ENCODE data around the gene ASIC3.

Gene ASIC3

DNA sequence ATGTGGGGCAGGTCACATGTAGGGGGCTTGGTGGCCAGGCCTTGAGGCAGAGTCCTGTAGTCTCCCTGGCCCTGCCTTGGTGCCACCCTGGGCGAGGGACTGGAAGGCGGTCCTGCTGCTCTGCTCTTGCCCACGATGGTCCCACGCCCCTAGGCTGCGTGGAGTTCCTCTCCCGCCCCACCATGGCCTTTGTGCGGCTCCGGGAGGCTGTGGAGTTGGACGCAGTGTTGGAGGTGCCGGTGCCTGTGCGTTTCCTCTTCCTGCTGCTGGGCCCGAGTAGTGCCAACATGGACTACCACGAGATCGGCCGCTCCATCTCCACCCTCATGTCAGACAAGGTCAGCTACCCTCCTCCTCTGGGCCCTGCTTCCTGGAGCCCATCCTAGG lies 22.2 kb downstream of the ASIC3 start:
- no peak for DNase-seq (ENCODE audit: low spot score)

DNA sequence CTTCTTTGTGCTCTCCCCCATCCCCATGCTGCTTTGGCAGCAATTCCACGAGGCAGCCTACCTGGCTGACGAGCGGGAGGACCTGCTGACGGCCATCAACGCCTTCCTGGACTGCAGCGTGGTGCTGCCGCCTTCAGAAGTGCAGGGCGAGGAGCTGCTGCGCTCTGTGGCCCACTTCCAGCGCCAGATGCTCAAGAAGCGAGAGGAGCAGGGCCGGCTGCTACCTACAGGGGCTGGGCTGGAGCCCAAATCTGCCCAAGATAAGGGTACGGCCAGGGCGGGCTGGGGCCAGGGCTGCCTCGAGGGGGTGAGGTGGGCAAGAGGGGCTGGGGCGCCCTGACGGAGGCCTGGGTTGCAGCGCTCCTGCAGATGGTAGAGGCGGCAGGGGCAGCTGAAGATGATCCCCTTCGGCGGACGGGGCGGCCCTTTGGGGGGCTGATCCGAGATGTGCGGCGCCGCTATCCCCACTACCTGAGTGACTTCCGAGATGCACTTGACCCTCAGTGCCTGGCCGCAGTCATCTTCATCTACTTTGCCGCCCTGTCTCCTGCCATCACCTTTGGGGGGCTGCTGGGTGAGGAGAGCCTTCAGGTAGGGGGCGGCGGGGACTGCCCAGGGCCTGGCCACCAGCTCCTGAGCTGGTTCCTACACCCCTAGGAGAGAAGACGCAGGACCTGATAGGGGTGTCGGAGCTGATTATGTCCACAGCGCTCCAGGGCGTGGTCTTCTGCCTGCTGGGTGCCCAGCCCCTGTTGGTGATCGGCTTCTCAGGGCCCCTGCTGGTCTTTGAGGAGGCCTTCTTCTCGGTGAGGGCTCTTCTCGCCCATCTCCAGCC lies 22.9 kb downstream of the ASIC3 start:
- DNase-seq (ENCODE audit: low spot score) = no peak

DNA sequence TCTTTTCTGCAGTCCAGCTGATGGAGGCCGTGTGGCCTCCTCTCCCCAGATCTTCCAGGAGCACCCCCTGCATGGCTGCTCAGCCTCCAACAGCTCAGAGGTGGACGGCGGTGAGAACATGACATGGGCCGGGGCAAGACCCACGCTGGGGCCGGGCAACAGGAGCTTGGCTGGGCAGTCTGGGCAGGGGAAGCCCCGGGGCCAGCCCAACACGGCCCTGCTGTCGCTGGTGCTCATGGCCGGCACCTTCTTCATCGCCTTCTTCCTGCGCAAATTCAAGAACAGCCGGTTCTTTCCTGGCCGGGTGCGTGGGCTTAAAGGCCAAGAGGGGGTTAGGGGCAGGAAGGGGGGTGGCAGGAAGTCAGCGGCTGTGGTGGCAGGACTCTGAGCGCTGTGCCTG lies 25.7 kb downstream of the ASIC3 start:
- DNase-seq (ENCODE audit: low spot score) = no peak

DNA sequence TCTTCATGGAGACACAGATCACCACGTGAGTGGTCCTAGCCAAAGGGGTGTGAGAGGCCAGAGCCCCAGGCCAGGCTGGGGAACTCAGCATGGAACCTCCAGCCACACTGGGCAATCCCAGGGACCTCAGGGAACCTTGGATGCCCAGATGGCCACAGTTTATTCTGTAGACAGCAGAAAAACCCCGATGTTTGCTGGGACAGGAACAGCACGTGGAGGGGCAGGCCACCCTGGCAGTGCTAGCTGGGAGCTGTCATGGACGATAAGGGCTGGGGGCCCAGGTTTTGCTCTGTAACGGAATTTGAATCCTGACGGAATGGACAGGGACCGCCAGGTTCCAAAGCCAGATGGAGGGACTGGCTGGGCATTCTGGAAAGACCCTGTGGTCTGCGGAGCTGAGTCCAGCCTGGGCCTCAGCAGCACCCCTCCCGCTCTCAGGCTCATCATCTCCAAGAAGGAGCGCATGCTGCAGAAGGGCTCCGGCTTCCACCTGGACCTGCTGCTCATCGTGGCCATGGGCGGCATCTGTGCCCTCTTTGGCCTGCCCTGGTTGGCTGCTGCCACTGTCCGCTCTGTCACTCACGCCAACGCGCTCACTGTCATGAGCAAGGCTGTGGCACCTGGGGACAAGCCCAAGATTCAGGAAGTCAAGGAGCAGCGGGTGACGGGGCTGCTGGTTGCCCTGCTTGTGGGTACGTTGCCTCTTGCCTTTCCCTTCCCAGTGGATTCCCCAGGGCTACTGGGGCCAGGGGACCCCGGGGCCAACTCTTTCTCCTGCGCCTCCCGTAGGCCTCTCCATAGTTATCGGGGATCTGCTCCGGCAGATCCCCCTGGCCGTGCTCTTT lies 26.7 kb downstream of the ASIC3 start:
- no peak for DNase-seq (ENCODE audit: low spot score)

DNA sequence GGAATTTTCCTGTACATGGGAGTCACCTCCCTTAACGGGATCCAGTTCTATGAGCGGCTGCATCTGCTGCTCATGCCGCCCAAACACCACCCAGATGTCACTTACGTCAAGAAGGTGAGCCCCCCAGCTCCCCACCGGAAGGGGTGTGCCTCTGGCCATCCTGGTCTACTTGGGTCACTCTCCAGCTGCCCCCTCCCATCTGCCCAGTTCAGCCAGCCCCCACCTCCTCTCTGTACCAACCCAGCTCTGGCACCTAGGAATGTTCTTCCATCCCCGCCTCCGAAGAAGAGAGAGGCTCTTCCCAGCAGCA lies 27.3 kb downstream of the ASIC3 start:
- no peak for DNase-seq (ENCODE audit: low spot score)

DNA sequence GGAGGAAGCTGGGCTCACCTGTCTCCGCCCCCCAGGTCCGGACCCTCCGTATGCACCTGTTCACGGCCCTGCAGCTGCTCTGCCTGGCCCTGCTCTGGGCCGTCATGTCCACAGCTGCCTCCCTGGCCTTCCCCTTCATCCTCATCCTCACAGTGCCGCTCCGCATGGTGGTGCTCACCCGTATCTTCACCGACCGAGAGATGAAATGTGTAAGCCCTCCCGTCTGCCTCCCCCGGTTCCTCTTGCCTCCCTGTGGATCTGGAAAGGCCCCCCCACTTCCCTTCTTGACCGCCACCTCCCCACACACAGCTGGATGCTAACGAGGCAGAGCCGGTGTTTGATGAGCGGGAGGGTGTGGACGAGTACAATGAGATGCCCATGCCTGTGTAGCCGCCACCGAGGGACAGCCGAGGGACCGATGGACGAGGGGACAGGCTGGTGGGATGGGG lies 27.7 kb downstream of the ASIC3 start:
- no peak for DNase-seq (ENCODE audit: low spot score)

DNA sequence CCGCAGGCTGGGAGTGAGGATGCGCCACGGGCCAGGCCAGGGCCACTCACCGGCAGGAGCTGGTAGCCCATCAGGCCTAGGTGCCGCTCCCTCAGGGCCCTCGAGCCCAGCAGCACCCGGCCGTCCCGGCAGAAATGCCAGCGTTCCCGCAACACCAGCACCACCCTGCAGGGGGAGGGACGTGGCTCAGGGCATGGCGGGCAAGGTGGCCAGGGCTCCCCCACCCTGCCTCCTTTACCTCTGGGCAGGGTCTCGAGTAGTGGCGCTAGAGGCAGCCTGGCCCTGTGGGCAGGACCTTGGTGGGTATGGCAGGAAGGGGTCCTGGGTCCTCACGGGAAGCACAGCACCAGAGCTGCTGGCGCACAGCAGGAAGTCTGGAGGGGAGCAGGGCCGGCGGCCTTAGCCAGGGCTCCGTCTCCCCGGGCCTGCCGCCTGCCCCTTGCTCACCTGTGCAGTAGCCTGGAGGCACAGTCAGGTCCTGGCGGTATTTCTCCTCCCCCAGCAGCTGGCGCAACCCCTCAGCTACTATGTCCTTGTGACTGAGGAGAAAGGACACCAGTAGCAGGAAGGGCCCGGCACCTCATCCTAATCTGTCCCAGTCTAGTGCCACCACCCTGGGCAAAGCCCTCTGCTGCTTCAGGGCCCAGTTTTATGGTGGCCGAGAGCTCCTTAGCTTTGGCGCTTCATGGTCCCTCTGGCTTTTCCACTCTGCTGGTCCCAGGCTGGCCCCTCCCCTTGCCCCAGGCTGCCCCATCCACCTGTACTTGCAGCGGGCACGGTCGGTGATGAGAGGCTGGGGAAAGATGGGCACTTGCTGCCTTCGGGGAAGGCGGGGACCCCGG lies 28.8 kb downstream of the ASIC3 start:
- peak; percentile 73 for DNase-seq (ENCODE audit: low spot score)

DNA sequence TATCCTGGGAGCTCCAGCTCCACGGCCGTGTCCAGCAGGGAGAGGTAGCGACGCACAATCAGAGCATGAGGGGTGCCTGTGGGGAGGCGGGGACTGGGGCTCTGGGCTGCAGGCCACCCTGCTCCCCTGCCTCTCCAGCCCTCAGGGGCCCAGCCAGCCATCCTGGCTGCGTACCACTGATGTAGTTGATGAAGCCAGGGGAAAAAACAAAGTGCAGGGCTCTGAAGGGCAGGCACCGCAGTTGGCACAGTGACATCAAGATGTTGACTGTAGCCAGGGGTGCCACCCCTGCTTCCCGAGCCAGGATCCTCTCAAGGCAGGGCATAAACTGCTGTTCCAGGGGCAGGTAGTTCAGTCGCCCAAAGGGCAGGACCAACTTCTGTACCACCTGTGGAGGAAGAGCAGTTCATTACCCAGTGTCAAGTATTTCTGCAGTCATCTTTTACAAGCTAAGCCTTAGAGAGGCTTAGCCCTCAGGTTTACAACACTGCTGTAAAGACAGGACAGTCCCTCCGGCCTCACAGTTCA lies 29.4 kb downstream of the ASIC3 start:
- DNase-seq (ENCODE audit: low spot score) = no peak

DNA sequence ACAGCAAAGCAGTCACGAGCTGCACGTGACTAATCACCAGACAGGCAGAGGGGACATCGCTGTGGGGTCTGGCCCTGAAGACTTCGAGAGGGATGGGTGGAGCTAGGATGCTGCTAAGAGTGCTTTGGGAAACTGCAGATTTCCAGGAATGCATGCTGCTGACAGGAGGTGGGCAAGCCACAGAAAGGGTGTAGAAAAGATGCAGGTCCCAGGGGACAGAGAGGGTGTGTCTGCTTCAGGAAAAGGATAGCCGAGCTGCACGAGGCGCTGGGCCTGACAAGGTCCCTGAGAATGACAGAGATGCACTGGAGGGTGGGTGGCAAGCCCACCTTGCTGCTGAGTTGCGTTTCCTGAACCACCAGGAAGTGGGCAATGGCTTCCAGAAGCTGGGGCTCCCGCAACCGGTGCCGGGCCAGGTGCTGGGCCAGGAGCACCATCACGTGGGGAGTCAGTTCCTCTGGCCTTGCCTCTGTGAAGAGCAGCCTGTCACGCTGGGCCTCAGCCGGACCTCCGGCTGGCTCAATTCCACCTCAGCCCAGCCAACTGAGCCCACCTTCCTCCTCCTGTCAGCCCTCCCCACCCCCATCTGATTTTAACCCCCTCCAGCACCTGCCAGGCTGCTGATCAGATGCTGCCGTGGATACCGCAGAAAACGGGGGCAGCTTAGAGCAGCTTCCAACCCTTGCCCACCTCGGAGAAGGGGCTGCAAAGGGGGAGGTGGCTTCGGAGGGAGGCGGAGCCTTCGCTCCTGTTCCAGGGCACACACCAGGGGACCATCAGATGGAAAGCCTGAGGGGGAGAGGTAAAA lies 30.1 kb downstream of the ASIC3 start:
- DNase-seq (ENCODE audit: low spot score) = no peak

DNA sequence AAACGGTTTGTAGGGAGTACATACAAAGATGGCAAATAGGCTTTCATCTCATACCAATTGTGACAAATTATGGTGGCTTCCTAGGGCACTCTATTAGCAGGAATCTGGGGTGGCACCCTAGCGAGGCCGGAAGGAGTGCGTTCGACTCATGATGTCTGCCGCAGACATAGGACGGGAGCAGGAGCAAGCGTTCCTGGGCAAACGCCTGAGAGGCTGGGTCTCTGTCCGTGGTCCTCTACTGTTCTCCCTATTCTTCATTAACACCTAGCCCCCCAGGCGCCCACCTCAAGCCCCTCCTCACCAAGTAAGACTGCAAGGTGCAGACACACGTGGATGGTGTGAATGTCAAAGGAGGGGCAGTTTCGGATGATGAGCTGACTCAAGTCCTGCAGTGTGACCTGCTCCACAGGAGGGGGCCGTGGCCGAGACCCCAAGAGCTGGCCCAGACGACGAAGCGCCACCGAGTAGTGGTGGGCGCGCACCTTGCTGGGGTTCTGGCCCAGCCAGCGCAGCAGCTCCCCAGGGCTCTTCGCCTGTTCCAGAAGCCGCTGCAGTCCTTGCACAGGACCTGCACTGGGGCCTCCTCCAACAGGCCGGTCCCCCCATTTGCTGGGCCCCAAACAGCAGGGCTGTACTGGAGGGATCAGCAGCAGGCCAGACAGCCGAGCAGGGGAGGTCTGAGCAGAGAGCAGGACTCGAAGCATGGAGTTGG lies 31.0 kb downstream of the ASIC3 start:
- DNase-seq (ENCODE audit: low spot score) = no peak

DNA sequence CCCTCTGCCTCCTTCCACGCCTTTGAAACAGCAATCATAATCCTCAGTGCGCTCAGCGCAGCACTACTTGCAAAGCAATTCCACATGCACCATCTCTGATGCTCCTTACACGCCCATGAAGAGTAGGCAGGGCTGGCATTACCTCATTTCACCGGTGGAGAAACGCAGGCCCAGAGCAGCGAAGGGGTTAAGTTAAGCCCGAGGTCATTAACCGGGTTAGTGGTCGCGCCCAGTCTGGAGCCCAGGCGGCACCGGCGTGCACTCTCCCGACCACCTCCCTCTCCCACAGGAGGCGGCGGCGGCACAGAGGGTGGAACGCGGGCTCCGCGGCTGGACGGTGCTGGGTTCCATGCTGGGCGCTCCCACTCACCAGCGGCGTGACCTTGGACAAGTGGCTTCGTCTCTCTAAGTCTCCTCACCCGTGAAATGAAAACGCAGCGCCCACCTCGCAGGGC lies 31.8 kb downstream of the ASIC3 start:
- DNase-seq (ENCODE audit: low spot score) = peak; percentile 52

DNA sequence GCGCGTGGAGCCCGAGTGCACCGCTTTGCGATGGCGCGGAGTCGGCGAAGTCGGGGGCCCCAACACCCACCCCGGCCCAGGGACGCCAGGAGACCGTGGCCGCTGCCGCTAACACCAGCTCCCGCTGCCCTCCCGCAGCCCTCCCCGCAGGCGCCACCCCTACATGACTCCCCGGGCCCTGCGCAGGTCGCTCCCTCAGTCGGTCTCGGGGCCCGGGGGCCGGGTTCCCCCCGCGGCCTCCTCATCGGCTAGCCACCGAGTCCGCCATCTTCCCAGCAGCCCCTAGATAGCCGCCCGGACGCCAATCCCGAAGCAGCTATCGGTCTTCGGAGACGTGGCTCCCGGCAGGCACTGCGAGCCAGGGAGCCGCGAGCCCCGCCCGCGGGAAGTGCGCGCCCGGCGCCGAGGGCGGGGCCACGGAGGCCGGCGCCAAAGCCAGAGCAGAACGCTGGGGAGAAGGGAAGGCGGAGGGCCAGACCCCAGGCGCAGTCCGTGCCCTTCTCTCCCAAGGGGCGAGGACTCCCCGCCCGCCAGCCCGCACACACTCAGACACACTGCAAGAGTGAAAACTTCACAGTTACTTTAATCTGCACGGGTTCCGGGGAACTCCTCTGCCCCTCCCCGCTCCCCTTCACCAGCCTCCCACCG lies 32.3 kb downstream of the ASIC3 start, which contains the start of gene FASTK:
Gene FASTK, minus strand, starts transcription at position 288 of the 648 bp plus-strand sequence. Its CDS starts 43 bp downstream, at position 245.
- DNase-seq (ENCODE audit: low spot score) = peak; percentile 98

DNA sequence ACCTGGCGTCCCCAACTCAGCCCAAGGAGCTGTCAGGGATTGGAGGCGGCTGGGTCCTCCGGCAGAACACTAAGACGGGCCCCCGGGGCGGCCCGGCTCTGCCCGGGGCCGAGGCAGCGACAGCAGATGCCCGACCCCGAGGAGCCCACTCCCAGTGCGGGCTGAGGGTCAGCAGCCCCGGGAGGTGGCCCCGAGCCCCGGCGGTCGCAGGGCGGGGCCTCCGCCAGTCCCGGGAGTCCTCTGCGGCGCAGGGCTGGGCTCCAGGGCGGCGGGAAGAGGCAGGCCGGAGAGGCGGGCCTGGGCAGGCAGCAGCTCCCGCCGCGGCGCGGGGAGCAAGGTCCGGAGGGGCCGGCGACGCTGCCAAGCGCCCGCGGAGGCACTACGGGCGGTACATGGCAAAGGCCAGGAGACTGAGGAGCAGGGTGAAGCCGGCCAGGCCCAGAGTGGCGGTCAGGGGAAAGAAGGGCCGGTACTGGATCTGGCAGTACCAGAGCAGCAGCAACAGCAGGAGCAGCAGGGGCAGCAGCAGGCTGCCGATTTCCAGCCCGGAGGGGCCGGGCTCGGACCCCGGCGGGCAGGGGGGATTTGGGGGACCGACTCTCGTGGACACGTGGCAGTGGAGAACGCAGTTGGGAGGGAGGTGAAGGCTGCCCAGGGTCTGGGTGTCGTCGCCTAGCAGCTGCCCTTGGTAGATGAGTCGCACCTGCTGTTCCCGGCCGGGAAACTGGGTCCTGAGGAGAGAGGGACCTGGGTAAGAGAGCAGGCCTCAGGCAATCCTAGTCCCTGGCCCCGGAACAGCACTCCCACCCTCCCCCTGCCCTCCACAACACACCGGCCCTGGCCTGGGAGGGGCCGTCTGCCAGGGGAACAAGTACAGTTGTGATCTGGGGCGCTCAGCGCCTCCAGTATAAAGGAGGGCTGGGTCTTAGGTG lies 33.1 kb downstream of the ASIC3 start:
- DNase-seq (ENCODE audit: low spot score) = no peak

DNA sequence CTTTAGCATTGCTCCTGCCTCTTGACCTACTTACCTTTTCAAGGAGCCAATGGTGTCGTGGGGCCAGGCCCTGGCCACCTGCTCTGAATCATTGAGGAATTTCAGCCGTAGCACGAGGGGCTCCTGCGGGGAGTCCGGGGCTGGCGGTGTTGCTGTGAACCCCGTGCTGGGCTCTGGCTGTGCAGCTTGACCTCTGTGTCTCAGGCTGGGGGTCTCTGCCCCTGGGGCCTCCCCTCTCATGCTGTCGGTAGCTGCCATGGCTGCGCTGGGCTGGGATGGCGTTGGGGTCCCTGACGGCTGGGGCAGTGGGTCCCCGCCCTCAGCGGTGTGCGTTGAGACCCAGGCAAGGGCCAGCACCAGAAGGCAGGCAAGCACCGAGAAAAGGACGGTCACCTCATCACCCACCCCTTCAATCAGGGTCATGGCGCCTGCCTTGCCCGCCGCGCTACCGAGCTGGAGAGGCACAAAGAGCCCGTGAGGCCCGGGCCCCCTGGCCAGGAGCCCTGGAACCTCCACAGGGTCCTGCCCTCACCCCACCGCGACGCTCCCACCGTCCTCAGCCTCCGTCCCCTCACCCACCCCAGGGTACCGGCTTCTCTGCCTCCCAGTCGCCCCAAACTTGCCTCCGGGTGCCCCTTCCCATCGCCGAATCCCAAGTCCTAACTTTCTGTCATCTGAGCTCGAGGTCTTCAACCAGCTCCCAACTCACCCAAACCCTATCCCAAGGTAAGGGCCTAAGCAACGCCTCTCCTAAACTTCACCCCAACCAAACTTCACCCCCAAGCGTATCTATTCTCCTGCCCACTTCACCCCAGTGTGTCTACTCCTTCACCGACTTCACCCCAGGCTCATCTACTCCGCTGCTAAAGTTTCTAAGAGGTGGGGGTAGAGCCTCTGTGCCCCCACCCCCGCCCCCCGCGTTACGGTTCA lies 34.1 kb downstream of the ASIC3 start:
- DNase-seq (ENCODE audit: low spot score) = no peak

DNA sequence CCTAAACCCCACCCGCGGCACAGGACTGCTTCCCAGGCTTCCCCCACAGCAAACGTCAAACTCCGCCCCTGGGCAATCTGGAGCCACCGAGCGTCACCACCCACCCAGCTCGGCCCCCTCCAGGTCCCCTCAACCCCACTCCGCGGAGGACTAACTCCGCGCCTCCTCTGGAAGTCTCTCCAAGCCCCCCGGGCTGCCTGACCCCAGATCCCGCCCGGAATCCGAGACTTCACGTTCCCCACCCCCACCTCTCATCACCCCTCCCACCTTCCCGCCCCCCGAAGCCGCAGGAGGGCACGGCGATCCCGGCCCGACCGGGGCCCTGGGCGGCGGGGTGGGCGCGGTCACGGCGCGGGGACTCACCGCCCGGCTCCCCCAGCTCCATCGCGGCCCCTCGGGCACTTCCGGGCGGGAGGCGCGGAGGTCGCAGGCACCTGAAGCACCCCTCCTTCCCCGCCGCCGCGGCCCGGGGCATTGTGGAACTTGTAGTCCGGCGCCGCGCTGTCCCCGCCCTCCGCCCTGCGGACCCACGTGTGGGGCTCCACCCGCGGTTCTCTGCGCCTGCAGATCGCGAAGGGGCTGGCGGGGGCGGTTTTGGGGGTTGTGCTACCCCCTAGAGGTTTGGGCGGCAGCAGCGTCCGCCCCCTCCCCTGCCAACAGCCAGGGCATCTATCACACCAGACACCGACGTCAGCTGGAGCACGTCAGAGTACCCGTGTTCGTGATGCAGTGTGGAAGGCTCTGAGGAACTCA lies 34.9 kb downstream of the ASIC3 start, which contains the start of gene TMUB1:
Gene TMUB1, minus strand, starts transcription at position 423 of the 753 bp plus-strand sequence. CDS start 930 bp downstream, outside the sequence.
- peak; percentile 85 for DNase-seq (ENCODE audit: low spot score)

DNA sequence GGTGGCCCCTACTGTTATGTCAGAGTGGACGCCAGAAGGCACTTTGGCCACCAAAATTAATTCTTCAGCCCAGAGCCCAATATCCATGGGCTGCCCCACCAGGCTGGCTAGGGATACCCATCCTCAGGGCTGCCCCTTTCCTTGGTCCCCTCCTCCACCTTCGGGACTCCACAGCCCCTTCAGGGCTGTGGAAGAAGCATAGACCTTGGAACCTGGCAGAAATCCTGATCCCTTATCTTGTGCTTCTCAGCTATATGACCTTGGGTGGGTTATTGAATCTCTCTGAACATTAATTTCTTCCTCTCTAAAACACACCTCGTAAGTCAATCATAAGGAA lies 35.5 kb downstream of the ASIC3 start:
- no peak for DNase-seq (ENCODE audit: low spot score)

DNA sequence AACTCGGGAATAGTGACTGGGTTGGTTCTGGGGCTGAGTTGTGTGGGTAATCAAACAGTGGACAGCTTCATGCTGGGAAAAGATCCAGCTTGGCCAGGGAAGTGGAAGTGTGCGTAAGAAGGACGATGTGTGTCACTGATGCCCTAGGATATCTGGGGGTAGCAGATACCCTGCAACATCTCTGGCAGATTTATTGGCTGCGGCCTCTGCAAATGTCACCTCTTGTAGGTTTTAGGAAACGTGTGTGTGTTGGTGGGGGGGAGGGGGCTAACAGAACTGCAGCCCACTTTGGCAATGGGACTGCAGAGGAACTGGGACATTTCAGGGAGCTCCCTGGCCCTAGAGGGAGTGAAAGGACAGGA lies 37.0 kb downstream of the ASIC3 start:
- DNase-seq (ENCODE audit: low spot score) = no peak

Measured in HuH-7 (cell line).